Panc1 (cell line): Measurements from ENCODE around the gene DBF4B. TPM values are rescaled to one million over a fixed set of nuclear protein-coding genes. Genes with fewer than 3 reads are reported as not detected.

Source experiments
- total RNA-seq: library from RNA; stranded (reverse); gene quantifications from one replicate; pipeline ENCODE4 v1.2.1, GENCODE V29; 2021; ENCODE audit not compliant: unreplicated experiment

The DBF4B gene
- total RNA-seq, 1 experiment from 2014 or later = 24.0 TPM

Other genes starting within 250 kb of the DBF4B start
- gene GPATCH8, start 205.3 kb upstream of the DBF4B start, total RNA-seq = 30.8 TPM
- gene FZD2, start 151.2 kb upstream of the DBF4B start, total RNA-seq = 35.4 TPM
- gene MEIOC, start 52.2 kb upstream of the DBF4B start, total RNA-seq = 0.82 TPM
- gene CCDC43, start 18.9 kb upstream of the DBF4B start, total RNA-seq = 16.0 TPM
- 3.5 TPM for gene ADAM11, start 50.3 kb downstream of the DBF4B start, total RNA-seq
- gene GJC1, start 121.6 kb downstream of the DBF4B start, total RNA-seq = 89.4 TPM
- not detected for gene HIGD1B, start 139.2 kb downstream of the DBF4B start, total RNA-seq
- gene EFTUD2, start 190.8 kb downstream of the DBF4B start, total RNA-seq = 98.0 TPM
- gene GFAP, start 206.8 kb downstream of the DBF4B start, total RNA-seq = not detected
- 31.3 TPM for gene KIF18B, start 239.1 kb downstream of the DBF4B start, total RNA-seq